ENCODE results near the gene NCDN.

The NCDN gene

DNA sequence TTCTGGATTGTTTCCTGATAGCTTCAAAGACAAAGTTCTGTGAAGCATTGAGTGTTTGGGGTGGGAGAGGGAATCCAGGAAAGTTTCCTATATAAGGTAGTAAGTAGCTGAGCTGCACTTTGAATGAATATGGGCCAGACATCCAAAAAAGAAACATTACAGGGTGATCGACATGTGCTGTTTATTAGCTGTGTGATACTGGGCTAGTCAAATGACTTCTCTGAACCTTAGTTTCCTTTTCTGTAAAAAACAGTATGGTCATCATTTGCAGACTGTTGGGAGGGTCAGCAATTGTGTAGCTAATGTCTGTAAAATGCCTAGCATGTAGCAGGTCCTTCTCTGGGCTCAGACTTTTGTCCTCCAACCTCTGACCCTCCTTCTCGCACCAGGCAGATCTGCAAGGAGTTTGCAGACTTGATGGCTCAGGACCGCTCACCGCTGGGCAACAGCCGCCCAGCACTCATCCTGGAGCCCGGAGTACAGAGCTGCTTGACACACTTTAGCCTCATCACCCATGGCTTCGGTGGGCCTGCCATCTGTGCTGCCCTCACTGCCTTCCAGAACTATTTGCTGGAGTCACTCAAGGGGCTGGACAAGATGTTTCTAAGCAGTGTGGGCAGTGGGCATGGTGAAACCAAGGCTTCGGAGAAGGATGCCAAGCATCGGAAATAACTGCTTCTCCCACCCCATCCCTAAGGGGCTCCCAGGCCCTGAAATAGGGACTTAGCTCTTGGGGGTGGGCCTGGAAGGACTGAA lies 36.6 kb downstream of the NCDN start:
- no peak for DNase-seq

DNA sequence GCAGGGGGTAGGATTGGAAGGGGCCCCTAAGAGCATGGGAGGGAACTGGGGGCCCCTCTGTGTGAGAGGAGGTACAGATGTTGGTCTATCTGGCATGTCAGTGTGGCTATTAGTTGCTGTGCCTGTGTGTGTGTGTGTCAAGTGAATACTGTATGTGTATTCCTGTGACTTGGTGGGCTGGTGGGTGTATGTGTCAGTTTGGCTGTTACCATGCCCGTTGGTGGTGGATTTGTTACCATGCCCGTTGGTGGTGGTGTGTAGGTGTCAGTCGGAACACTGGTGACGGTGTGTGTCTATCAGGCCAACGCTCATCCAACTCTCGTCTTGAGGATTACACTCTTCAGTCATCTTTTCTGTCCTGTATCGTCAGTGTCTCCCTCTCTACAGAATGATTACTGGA lies 38.1 kb downstream of the NCDN start:
- DNase-seq, result no peak

DNA sequence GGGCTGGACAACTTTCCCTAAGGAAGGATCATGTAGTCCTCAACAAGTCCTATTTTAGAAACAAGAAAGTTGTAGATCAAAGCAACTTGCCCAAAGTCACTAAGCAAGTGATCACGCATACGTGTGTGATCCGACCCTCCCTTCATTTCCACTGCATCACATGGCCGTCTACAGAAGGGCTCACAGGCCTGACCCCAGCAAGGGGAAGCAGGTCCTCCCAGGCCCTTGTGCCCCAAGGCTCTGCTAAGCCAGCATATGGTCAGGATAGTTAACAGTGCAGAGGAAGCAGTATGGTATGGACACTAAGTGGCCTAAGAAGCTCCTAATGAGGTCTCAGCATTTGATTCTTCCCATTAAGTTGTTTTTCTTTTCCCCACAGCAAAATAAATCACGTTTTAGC lies 40.3 kb downstream of the NCDN start:
- no peak for DNase-seq

DNA sequence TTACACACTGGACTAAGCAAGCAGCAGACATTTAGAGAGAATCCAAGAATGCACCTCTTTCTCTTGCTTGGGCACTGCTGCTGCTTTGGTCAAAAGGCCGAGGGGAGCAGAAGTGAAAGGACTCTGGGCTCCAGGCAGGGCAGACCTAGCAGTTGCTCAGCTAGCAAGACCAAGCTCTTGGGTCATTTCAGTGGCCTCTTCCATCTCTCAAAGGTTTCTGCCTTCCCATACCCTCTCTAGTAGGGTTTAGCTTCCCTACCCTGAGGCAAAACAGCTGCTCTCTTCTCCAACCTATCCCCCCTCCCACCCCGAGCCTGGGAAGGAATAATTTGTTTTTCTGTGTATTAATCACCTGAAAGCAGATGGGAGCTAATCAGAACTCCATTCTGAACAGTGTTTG lies 41.3 kb downstream of the NCDN start:
- no peak for DNase-seq

DNA sequence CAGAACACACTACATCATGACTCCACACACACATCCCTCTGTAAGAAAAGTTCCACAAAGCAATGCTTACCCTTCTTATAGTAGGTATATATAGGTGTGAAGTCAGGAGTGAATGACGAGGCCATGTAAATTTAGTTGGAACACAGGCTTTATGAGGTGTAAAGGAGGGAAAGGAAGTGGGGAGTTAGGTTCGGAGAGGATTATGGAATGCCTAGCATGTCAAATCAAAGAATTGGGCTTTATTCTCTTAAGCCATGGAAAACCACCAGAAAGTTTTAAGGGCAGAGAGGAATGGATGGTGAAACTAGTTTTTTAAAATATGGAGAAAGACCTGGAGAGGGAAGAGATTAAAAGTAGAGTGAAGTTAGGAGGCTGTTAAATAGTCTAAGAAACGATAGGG lies 41.8 kb downstream of the NCDN start:
- no peak for DNase-seq

DNA sequence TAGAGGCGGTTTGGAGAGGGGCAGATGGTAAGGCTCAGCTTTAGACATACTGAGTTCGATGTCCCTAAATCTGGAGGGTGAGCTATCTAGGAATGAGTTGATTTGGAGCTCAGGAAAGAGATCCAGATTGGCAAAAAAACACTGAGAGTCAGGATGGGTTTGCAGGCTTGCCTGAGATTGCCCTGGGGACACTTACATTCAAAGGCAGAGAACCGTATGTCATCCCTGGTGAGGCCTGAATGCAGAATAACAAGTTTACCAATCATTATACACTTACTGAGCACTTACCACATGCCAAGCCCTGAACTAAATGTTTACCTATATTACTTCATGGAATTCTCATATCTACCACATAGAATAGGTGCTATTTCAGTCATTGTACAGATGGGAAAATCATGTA lies 43.0 kb downstream of the NCDN start:
- no peak for DNase-seq

DNA sequence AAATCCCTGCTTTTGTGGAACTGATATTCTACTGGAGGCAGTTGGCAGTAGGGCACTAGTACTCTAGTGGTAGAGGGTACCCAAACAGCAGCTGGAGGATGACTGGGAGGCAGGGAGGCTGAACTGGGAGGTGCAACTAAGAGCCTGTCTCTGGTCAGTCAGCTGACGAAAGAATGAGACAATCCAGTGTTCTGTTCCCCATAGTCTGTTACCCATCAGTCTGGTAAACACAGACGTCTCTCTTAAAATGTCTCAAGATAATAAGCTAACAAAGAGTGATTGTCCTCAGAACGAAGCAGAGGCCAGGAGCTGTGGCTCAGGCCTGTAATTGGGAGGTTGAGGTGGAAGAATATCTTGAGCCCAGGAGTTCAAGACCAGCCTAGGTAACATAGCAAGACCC lies 45.9 kb downstream of the NCDN start:
- DNase-seq, result no peak

DNA sequence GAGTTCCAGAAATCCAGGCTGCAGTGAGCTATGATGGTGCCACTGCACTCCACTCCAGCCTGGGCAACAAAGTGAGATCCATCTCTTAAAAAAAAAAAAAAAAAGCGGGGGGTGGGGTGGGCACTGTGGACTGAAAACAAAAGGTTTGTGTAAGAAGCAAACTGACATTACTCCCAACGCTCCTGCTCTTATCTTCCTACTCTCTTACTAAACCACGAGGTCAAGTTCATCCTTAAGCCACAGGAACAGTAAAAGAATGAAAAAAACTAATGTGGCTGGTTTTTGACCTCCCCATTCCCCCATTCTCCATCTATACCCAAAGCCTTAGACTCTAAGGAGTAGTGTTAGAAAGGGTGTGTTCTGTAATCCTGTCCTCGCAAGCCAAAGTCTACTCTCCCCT lies 46.3 kb downstream of the NCDN start:
- DNase-seq, result no peak

DNA sequence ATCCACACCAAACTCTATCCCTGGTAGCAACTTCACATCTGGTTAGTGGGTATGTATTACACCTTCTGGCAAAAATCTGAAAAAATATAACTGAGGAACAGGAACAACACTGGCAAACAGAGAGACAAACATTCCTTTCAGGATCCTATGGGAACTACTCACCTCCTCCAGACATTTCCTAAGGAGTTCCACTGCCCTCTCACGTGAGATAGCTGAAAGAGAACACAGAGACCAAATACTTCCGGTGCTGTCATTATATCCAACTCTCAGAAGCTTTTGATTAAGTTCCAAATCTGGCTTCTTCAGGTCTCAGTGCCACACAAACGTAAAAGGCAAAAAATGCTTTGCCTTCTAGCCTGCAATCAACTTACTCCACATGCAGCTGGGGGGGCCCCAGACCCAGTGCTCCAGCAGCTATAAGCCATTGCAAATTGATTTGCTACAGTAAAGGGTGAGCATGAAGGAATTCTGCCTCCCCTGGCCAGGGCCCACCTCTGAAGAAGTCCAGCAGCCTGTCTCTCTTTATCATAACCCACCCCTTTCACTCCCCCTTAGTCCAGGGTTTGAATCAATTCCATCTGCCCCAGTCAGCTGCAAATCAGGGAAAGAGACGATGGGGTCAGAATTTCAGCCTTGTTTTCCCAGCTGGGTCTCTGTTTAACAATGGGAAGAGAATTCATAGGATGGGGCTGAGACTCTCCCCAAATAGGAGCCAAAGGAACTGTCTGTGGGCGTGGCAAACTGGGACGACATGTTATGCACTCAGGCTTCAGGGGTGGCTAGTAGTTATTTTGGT lies 47.7 kb downstream of the NCDN start:
- DNase-seq, result no peak

DNA sequence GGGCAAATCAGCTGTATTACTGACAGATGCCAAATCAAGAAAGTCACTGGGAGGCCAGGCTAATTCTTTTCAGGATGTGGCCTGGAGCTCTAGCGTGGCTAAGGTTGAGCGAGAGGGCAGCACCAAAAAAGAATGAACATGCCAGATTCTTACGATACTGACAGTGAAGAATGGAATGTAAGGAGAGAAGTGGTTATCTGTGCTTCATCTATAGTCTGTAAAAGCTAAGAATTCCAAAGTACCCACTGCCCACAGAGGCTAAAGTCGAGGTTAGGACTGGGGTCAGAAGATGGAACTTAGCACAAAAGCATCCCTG lies 48.2 kb downstream of the NCDN start:
- DNase-seq, result no peak

DNA sequence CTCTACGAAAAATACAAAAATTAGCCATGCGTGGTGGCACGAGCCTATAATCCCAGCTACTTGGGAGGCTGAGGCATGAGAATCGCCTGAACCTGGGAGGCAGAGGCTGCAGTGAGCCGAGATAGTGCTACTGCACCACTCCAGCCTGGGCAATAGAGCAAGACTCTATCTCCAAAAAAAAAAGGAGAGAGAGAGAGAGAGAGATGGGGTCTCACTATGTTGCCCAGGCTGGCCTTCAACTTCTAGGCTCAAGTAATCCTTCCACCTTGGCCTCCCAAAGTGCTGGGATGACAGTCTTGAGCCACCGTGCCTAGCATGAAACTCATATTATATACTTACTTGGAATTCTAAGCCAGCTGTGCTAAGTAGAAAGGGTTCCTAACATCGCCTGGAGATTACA lies 54.1 kb downstream of the NCDN start:
- DNase-seq, result no peak

DNA sequence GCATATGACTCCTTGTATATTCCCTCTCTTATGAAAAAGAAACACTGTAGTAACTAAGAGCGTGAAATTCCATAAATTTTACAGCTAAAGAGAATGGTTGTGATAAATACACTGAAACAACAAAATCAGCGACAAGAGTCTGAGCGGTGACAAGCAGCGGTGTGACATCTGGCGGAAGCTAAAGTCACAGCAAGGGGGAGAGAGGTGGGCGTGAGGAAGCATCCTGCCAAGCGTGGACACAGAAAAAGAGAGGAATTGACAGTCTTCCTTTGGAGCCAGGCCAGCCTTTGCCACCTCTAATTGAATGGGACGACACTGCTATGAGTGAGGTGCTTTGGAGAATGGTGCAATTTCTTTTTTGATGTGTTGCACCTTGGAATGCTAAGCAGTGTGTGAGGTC lies 57.8 kb downstream of the NCDN start:
- DNase-seq, result no peak

Measured in right hindlimb (tissue), 1 donor.